DOHH2 (cell line): ENCODE measurements around the gene TDRD12.

Source experiments
- H3F3A ChIP-seq: fragments of 200-600 bp; sonication (generic), shearing (Covaris generic); 2 replicates; pipeline ENCODE4 v1.6.0; 2016; ENCODE audit warnings: antibody characterized with exemption, mild to moderate bottlenecking; ENCODE audit not compliant: control insufficient read depth, insufficient read depth
- H3K27ac ChIP-seq: fragments of 200-600 bp; sonication (generic); 2 replicates; pipeline ENCODE4 v1.5.1; 2014; ENCODE audit warnings: low read depth, mild to moderate bottlenecking, low read length, moderate library complexity
- H3K27me3 ChIP-seq: fragments of 200-600 bp; sonication (generic); 2 replicates; pipeline ENCODE4 v1.6.1; 2014; ENCODE audit warnings: mild to moderate bottlenecking, low read length, mixed read lengths; ENCODE audit not compliant: control insufficient read depth
- H3K36me3 ChIP-seq: fragments of 200-600 bp; sonication (generic); 2 replicates; pipeline ENCODE4 v1.6.1; 2014; ENCODE audit warnings: mild to moderate bottlenecking, low read length, moderate library complexity, mixed read lengths; ENCODE audit not compliant: control insufficient read depth
- H3K4me1 ChIP-seq: fragments of 200-600 bp; sonication (generic); 2 replicates; pipeline ENCODE4 v1.6.1; 2014; ENCODE audit warnings: mild to moderate bottlenecking, low read length, mixed read lengths; ENCODE audit not compliant: control insufficient read depth
- H3K4me2 ChIP-seq: fragments of 200-600 bp; sonication (generic); 2 replicates; pipeline ENCODE4 v1.6.0; 2014; ENCODE audit warnings: mild to moderate bottlenecking, low read length, moderate library complexity
- H3K4me3 ChIP-seq: fragments of 200-600 bp; sonication (generic); 2 replicates; pipeline ENCODE4 v1.5.1; 2014; ENCODE audit warnings: mild to moderate bottlenecking, low read length, mixed read lengths
- H3K79me2 ChIP-seq: fragments of 200-600 bp; sonication (generic); 2 replicates; pipeline ENCODE4 v1.6.1; 2014; ENCODE audit warnings: mild to moderate bottlenecking, low read length, mixed read lengths; ENCODE audit not compliant: control insufficient read depth
- H3K9me2 ChIP-seq: fragments of 200-600 bp; sonication (generic); replicated peaks from 2 replicates; pipeline ENCODE4 v1.6.1; 2014; ENCODE audit warnings: mild to moderate bottlenecking, low read length, mixed read lengths; ENCODE audit not compliant: control insufficient read depth
- H3K9me3 ChIP-seq: fragments of 200-600 bp; sonication (generic); 2 replicates; pipeline ENCODE4 v1.6.1; 2014; ENCODE audit warnings: antibody characterized with exemption, low read length, mixed read lengths; ENCODE audit not compliant: control insufficient read depth, insufficient read depth
- H4K20me1 ChIP-seq: fragments of 200-600 bp; sonication (generic); 2 replicates; pipeline ENCODE4 v1.6.0; 2014; ENCODE audit warnings: low read depth, mild to moderate bottlenecking, antibody characterized with exemption, low read length, moderate library complexity; ENCODE audit not compliant: control insufficient read depth, insufficient read depth
- CTCF ChIP-seq: fragments of 200-600 bp; sonication (generic); IDR thresholded peaks from one replicate; pipeline ENCODE4 v1.5.1; 2014; ENCODE audit warnings: antibody characterized with exemption, mild to moderate bottlenecking, low read depth, low read length; ENCODE audit not compliant: poor library complexity, severe bottlenecking
- EZH2phosphoT487 ChIP-seq: fragments of 200-600 bp; sonication (generic); IDR thresholded peaks from 2 replicates; pipeline ENCODE4 v1.6.1; 2017; ENCODE audit warnings: borderline replicate concordance, mild to moderate bottlenecking, antibody characterized with exemption, low read length, moderate library complexity, mixed read lengths

The TDRD12 gene

GRCh38 chr19:32862741-32863140 lies 143.2 kb downstream of the TDRD12 start:
- no peak overlapping the region for H3K4me3 ChIP-seq
- no peaks in the 10 kb centered on the region for H3F3A ChIP-seq
- H3K9me3 ChIP-seq, result no peaks in the 10 kb centered on the region
- no peaks in the 10 kb centered on the region for H3K79me2 ChIP-seq
- H3K4me2 ChIP-seq, result no peak overlapping the region
- no peaks in the 10 kb centered on the region for H3K9me2 ChIP-seq
- H3K4me1 ChIP-seq, result no peaks in the 10 kb centered on the region
- TF ChIP-seq EZH2phosphoT487, result no peak
- TF ChIP-seq CTCF, result no peak
- H3K27me3 ChIP-seq, result no peaks in the 10 kb centered on the region
- H4K20me1 ChIP-seq, result no peaks in the 10 kb centered on the region
- no peaks in the 10 kb centered on the region for H3K36me3 ChIP-seq
- H3K27ac ChIP-seq, result no peak overlapping the region

- Histone ChIP-seq H3K36me3 (no peaks in the 10 kb centered on the region), H3K4me1 (no peaks in the 10 kb centered on the region), H4K20me1 (no peaks in the 10 kb centered on the region), H3K27ac (no peak overlapping the region), H3K4me3 (no peak overlapping the region), H3K9me3 (no peaks in the 10 kb centered on the region), H3K9me2 (no peaks in the 10 kb centered on the region), H3K27me3 (no peaks in the 10 kb centered on the region), H3K4me2 (no peak overlapping the region), H3K79me2 (no peaks in the 10 kb centered on the region), H3F3A (no peaks in the 10 kb centered on the region)
- TF ChIP-seq CTCF, result no peak
- no peak for TF ChIP-seq EZH2phosphoT487
Observed at GRCh38 chr19:32863301-32863700, 143.7 kb downstream of the TDRD12 start.

GRCh38 chr19:32863841-32864240 lies 144.3 kb downstream of the TDRD12 start:
- TF ChIP-seq EZH2phosphoT487 (no peak), CTCF (no peak)
- no peaks in the 10 kb centered on the region for H3K36me3 ChIP-seq
- no peak overlapping the region for H3K27ac ChIP-seq

More at GRCh38 chr19:32863841-32864240, 144.3 kb downstream of the TDRD12 start:
- Histone ChIP-seq H3K79me2 (no peaks in the 10 kb centered on the region), H3K9me2 (no peaks in the 10 kb centered on the region), H3K9me3 (no peaks in the 10 kb centered on the region), H4K20me1 (no peaks in the 10 kb centered on the region), H3F3A (no peaks in the 10 kb centered on the region), H3K4me2 (no peak overlapping the region), H3K4me1 (no peaks in the 10 kb centered on the region), H3K4me3 (no peak overlapping the region), H3K27me3 (no peaks in the 10 kb centered on the region)
